IPS-18c (cell line): ENCODE results near the gene TSPYL1.

Experiments used
- H3K4me3 ChIP-seq: 2 replicates; pipeline ENCODE4 v1.7.0; 2013; ENCODE audit warnings: low read depth, mild to moderate bottlenecking, low read length, moderate library complexity; ENCODE audit not compliant: insufficient read depth
- H3K9me3 ChIP-seq: one replicate; pipeline ENCODE4 v1.6.1; 2013; ENCODE audit warnings: mild to moderate bottlenecking, low read length, moderate library complexity; ENCODE audit not compliant: control insufficient read depth, insufficient read depth

Gene TSPYL1

DNA sequence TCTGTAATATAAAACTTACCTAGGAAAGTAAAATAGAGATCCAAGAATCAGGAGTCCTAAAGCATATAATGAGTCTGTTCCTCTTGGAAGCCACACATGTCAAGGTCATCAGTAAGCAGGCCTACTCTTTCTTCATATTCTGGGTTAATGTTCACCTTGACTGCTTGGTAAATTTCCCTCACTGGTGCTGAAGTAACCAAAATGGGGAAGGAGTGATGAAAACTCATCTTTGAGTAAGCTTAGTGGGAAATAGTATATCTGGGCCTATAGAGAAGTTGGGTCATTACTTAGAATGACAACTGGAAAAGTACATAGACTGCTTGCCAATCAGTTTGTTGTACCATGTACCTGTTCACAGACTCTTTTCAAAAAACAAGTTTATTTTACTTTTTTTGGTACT is 32.4 kb downstream of the TSPYL1 start:
- H3K4me3 ChIP-seq, result no peak overlapping the region
- no peaks in the 10 kb centered on the region for H3K9me3 ChIP-seq

DNA sequence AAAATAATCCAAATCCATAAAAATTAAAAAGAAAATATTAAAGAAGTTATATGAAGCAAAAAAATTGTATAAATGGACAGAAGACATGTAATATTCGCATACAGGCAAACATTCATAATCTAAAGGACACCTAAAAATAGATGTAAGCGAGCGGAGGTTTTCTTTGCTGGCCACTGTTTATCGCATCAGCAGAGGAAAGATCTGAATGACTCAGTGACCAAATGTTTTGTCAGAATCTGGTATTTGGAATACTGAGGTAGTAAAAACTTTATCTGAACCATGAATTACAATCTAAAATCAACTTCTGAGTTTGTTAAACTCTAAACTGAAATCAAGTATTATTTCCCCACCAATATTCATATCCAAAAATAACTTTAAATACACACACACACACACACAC is 33.6 kb downstream of the TSPYL1 start:
- Histone ChIP-seq H3K4me3 (no peak overlapping the region), H3K9me3 (no peaks in the 10 kb centered on the region)

DNA sequence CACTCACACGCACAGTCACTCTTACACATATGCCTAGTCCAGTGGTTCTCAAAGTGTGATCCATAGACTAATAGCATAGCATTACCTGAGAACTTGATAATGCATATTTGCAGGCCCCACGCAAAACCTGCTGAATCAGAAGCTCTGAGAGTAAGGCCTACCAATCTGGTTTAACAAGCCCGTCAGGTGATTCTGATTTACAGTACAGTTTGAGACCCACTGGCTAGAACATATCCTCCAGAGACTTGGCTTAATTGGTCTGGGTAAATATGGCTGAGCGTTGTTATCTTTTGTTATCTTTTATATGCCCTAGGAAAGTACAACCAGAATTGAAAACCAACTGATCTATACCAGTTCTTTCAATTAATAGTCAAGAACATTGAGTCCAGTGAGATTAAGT is 35.4 kb downstream of the TSPYL1 start:
- Histone ChIP-seq H3K4me3 (no peak overlapping the region), H3K9me3 (no peaks in the 10 kb centered on the region)

DNA sequence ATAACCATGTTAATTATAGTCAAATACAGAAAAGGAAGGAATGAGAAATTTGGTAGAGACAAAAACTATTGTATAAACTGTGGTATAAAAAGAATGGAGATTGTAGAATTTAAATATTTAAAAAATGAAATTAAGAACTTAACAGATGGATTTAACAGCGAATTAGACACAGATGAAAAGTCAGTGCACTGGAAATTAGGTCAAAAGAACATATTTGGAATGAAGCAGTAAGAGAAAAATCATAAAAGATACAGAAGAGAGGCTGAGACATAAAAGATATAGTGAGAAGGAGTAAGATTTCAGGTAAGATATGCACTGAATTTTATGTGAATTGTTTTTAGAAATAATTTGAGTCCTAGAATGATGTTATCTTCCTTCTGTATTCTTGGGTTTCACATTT is 39.9 kb downstream of the TSPYL1 start:
- Histone ChIP-seq H3K9me3 (no peaks in the 10 kb centered on the region), H3K4me3 (no peak overlapping the region)

DNA sequence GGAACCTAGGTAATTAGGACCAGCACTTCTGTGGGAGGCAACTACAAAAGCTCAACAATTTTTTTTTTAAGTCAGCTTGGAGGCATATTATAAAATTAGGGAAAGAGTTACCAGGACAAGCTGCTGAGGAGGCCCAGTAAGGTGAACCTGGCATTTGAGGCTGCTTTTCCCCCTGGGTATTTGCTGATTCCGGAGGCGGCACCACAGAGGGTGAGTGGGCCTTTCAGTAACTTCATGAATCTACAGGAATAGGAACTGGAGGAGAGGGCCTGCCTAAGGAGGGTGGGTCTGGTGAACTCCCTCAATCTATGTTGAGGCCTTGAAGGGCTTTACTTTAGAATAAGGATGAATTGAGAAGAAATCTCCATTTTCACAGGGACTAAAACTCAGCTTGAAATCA is 40.5 kb downstream of the TSPYL1 start:
- H3K9me3 ChIP-seq, result no peaks in the 10 kb centered on the region
- no peak overlapping the region for H3K4me3 ChIP-seq

DNA sequence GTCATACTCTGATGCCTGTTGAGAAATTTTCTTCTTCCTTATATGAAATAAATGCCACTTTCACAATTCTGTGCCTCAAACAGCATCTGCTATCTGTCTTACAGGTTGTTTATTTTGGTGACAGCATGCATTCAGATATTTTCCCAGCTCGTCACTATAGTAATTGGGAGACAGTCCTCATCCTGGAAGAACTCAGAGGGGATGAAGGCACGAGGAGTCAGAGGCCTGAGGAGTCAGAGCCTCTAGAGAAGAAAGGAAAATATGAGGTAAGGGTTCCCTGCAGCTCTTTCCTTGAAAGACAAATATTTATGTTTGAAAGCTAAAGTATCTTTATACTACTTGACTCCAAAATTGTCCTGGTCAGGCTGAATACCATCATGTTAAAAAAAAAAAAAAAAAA is 41.6 kb downstream of the TSPYL1 start:
- H3K9me3 ChIP-seq, result no peaks in the 10 kb centered on the region
- no peak overlapping the region for H3K4me3 ChIP-seq

DNA sequence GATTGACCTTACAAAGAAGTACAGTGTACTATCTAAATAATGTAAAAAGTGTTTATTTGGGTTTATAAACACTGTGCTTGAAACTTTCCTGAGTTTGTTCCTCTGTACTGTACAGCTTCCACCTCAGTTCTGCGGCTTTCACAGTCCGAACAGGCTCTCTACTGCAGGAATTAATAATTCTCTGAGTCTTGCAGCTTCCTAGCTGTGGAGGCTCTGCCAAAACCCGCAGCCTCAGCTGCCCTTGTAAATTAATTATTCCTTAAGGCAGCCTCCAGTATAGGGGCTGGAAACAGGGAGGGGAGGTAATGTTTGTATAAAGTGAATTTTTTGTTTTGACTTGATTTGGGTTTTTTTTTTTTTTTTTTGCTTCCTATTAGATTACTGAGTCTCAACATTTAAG is 45.0 kb downstream of the TSPYL1 start:
- Histone ChIP-seq H3K4me3 (no peak overlapping the region), H3K9me3 (no peaks in the 10 kb centered on the region)

DNA sequence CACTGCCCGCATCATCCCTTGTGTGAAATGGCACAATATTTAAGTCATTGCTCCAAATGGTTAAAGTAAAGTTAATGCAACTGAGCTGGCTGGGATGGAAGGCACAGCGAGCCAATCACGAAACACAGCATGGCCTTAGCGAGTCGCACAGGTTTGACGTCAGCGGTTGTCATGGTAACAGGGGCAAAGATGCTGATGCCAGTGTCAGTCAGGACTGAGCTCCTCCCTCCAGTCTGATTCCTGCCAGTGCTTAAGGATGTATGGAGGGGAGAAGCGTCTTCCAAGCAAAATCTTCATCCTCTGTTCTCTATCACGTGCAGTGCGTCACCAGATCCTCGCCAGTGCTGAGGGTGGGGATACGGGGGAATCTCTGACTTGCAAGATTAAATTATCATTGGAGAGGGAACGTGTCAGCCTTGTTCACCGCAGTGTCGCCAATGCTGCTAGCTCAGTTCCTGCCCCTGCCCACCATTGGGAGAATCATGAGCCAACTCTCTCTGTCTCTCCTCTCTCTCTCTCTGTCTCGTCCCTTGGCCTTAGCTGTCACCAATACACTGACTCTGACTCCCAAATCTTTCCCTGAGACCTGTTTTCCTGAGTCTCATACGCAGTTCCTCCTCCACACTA is 50.3 kb downstream of the TSPYL1 start:
- no peak overlapping the region; the same call in 1 of the 2 replicates for H3K4me3 ChIP-seq
- H3K9me3 ChIP-seq, result no peaks in the 10 kb centered on the region
